Suppressor macrophage treated with lipopolysaccharide for 4 hours (primary cell): ENCODE results near the gene PGLYRP4.
"Not testable (repeated sequence)": the region's sequence is repeated elsewhere in the genome, so short reads cannot be mapped to it uniquely, and the experiment has no call there.

Experiments used
- DNase-seq: peaks from one replicate; pipeline ENCODE4 v3.0.0-alpha.2; 2020

Gene PGLYRP4

GRCh38 chr1:153336650-153337049 is 12.0 kb downstream of the PGLYRP4 start:
- no peak for DNase-seq

- DNase-seq = no peak
These were observed 14.7 kb downstream of the PGLYRP4 start for GRCh38 chr1:153333902-153334301.

GRCh38 chr1:153324912-153325311 is 23.7 kb downstream of the PGLYRP4 start:
- no peak for DNase-seq

GRCh38 chr1:153322568-153322967 is 26.1 kb downstream of the PGLYRP4 start:
- no peak for DNase-seq

GRCh38 chr1:153318145-153318544 is 30.5 kb downstream of the PGLYRP4 start:
- not testable (repeated sequence) for DNase-seq

- not testable (repeated sequence) for DNase-seq
These were observed 32.6 kb downstream of the PGLYRP4 start for GRCh38 chr1:153316013-153316412.

GRCh38 chr1:153314388-153314787 is 34.3 kb downstream of the PGLYRP4 start:
- not testable (repeated sequence) for DNase-seq

GRCh38 chr1:153313288-153313687 is 35.4 kb downstream of the PGLYRP4 start:
- DNase-seq = no peak

- no peak for DNase-seq
These were observed 36.0 kb downstream of the PGLYRP4 start, which contains the start of gene PGLYRP3 for GRCh38 chr1:153312570-153313186. TSS of gene PGLYRP3 (minus strand) at chr1:153312952. CDS start at chr1:153310665, 2,287 bp downstream.

GRCh38 chr1:153310526-153310925 is 38.1 kb downstream of the PGLYRP4 start:
- no peak for DNase-seq

- DNase-seq = no peak
These were observed 39.2 kb downstream of the PGLYRP4 start for GRCh38 chr1:153309441-153309840.

GRCh38 chr1:153308540-153308939 is 40.1 kb downstream of the PGLYRP4 start:
- DNase-seq = no peak

- no peak for DNase-seq
These were observed 41.4 kb downstream of the PGLYRP4 start for GRCh38 chr1:153307221-153307600.

GRCh38 chr1:153306303-153307220 is 42.1 kb downstream of the PGLYRP4 start:
- peak; percentile 56 for DNase-seq

- no peak for DNase-seq
These were observed 43.0 kb downstream of the PGLYRP4 start for GRCh38 chr1:153305682-153306081.

- DNase-seq = no peak
These were observed 46.3 kb downstream of the PGLYRP4 start for GRCh38 chr1:153302308-153302707.

- DNase-seq = no peak
These were observed 54.8 kb downstream of the PGLYRP4 start for GRCh38 chr1:153293851-153294250.

- no peak for DNase-seq
These were observed 55.2 kb downstream of the PGLYRP4 start for GRCh38 chr1:153293480-153293775.

GRCh38 chr1:153292740-153293479 is 55.7 kb downstream of the PGLYRP4 start:
- peak; percentile 8 for DNase-seq

- DNase-seq = no peak
These were observed 56.5 kb downstream of the PGLYRP4 start for GRCh38 chr1:153292185-153292584.

- no peak for DNase-seq
These were observed 57.1 kb downstream of the PGLYRP4 start for GRCh38 chr1:153291514-153291913.

- DNase-seq = peak; percentile 32
These were observed 59.9 kb downstream of the PGLYRP4 start for GRCh38 chr1:153288634-153289275.
